IPS DF 4.7 (cell line): ENCODE measurements around the gene SLC2A9.
"Not testable (repeated sequence)": the region's sequence is repeated elsewhere in the genome, so short reads cannot be mapped to it uniquely, and the experiment has no call there.

ENCODE experiments used
- DNase-seq: peaks from one replicate; pipeline ENCODE4 v3.0.0-alpha.2; 2013; ENCODE audit warnings: low spot score; ENCODE audit errors: extremely low read depth

Gene SLC2A9

DNA sequence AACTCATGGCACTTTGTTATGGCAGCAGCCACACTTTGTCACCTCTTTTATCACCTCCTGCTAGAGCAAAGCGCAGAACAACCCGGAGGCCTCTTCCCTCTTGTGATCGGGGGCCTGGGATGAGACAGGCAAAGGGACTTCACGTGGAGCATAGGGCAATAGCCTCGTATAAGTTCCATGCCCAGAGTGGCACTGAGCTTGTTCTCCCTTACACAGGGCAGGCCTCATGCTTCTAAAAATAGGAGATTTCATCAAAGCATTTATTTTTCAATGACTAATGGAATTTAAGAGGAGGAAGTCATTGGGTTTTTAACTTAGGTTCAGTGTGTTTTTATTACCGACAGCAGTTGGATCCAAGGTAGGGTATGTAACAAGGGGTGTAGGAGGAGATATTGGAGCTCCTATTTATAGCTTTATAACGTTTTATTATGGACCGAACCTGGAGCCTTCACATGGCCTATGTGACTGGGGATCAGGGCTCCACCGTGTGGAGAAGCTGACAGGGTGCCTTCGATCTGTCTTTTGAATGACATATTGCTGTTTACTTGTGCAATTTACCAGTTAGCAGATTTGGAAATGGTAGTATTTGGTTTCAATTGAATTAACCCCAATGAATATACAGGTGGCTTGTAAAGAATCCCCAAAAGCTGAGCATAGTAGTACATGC, 93.8 kb downstream of the SLC2A9 start:
- DNase-seq = no peak

DNA sequence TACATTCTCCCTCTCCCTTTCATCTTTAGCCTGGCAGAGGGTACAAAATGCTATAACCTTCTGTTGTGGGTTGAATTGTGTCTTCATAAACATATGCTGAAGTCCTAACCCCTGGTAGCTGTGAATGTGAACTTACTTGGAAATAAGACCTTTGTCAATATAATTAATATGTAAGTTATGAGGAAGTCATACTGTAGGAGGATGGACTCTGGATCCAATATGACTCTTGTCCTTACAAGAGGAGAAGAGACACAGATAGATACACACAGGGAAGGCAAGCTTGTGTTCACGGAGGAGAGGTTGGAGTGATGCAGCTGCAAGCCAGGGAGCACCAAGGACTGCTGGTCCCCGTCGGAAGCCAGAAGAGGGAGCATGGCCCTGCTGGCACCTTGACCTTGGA, 94.7 kb downstream of the SLC2A9 start:
- DNase-seq = no peak

DNA sequence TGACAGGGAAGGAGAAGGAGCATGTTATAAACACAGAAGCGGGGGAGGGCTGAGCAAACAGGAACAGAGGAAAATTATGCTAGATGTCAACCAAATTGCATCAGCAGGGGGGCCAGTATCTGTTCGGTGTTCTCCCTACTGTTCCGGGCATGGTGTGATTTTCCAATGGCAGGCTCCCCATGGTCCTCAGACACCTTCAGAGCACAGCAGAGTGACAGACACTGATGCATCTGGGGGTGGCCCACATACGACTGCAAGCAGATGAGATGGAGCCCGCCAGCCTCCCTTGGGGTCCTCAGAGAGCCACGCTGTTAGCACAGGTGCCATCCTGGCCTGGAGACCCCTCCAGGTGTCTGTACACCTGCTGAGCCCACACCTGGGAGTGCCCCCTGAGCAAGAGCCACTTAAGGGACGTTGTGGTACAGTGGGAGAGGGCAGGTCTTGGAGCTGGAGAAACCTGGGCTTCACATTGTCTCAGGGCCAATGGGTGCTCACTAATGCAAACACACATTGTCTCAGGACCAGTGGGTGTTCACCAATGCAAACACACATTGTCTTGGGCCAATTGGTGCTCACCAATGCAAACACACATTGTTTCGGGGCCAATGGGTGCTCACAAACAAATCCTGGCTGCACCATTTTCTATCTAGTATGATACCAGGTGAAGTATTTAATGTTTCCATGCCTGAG, 95.4 kb downstream of the SLC2A9 start:
- no peak for DNase-seq

DNA sequence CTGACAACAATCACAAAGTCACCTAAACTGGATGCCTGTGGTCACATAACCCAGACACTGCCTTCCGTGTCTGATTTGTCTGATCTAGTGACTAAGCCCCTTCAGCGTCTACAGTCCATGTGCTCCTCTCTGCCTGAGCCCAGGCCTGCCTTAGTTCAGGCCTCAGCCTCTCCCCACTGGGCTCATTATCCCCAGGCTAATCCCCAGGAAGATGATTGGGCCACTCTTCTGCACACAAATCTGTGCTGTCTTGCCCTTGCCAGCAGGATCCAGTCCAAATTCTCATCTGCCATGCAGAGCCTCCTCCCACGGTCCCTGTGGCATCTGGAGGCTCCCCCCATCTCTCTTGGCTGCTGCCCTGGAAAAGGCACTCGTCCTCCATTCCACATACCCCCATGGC, 96.5 kb downstream of the SLC2A9 start:
- DNase-seq = no peak

DNA sequence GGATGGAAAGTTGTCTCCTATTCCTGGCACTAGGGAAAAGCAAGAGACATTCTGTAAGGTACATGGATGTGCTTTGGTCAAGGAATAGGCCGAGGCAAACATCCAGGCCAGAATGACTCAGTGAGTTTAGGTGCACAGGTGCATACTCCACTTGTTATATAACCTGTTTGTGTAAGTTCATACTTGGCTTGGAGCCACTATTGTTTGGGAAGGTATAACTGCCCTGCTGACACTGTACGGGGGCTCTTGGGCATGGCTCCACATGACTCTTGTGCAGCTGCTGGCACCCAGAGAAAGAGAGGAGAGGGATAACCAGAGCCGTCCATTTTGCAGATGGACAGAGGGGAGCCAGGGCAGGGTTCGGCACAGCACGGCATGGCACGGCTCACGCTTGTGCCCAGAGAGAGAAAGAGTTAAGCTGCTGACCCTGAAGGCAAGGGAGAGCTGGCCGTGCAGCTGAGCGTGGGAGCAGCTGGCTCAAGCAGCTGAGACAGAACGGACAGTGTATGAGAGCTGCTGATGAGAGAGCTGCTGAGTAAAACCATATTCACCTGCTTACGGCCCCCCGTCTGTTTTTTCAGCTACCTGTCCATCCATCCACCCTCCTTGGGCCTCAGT, 98.0 kb downstream of the SLC2A9 start:
- no peak for DNase-seq

DNA sequence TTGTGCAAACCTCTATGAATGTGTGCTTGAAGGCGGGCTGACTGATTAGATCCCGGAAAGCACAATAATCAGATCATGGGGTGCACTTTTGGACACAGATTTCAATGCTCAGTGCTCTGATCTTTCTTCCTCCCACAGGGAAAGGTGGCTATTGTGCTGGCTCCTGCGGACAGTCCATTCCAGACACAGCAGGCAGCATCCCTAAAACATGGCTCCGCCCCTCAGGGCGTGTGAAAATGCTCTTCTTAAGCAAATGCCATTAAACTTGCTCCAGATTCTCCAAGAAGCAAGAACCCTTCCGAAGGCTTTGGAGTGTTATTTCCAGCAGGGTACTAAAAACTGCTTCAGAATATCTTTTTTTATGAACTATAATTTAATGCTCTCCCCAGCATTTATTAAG, 100.0 kb downstream of the SLC2A9 start:
- no peak for DNase-seq

DNA sequence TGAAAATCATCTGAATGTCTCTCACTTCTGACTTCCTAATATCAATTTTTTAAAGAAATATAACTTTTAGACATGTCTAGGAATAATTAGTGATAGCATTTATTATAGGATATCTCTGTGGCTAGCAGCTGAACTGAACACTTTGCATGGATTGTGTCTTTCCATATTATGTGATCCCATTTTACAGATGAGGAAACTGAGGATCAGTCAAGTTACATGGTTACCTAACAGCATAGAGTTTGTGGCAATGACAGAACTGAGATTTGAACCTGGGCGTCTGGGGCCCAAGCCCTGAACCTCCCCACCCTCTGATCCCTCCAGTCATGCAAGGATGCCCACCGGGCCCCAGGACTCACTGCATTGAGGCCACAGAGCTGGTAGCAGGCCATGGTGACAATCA, 101.3 kb downstream of the SLC2A9 start:
- DNase-seq = no peak

DNA sequence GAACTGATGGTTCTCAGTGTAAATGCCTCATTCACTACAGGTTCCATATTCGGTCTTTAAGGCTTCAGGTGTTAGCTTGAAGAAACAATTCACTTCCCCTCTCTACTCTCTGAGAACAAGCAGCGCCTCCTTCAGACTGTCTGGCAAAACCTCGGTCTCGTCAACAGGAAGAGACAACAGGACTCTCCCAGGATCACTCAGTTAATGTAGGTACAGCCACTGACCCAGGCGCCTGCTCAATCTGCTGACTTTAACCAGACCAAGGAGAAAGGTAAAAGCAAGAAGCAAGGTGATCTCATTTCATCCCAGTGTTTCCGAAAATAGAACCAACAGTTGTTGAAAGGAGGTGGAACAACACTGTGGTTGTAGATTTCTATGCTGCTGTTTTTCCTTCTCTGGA, 102.2 kb downstream of the SLC2A9 start:
- no peak for DNase-seq

DNA sequence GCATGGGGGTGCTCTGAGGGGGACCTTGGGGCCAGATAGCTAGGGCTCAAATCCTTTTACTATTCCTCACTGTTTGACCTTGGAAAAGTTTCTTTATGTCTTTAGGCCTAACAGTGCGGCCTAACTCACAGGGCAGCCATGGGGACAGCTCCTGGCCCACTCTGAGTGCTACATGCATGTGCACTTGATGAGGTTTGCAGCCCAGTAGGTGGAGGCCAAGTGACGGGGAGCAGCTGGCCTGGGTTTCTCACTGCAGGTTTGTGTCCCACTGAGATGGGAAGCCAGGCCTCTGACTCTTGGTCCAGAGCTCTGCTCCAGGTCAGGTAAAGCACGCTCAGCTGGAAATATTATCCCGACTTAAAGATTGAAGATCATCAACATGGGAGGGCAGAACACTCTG, 102.8 kb downstream of the SLC2A9 start:
- DNase-seq = no peak

DNA sequence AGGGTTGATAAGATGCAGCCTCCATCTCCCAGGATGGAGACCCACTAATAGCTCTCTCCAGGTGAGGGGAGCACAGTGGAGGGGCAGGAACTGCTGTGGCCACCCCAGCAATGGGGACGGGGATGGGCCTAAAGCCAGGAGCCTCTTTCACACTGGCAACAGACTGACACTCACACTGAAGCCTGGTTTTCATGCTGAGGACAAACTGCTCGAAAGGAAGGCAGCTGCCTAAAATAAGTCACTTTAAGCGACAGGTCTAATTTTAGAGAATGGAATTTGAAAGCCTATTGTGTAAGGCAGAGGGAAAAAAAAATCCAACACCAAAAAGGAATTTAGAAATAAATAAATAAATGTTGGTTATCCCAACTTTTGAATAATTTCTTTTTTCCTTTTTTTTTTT, 104.4 kb downstream of the SLC2A9 start:
- no peak for DNase-seq

DNA sequence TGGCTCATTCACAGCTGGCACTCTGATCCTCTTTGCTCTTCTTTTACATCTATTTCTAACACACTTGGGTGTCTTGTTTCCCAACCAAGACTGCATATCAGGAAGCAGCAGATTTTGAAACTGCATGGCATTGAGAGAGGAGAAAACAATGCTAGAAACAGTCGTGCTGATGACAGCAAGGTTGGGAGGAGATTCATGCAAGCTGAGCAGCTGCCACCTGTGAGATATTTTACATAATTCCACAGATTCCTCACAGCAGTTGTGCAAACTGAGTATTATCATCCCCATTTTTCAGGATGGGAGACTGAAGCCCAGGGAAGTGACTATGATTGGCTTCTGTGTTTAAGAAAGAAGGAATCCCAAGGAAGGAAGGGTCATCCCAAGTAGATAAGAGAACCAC, 105.0 kb downstream of the SLC2A9 start:
- no peak for DNase-seq

DNA sequence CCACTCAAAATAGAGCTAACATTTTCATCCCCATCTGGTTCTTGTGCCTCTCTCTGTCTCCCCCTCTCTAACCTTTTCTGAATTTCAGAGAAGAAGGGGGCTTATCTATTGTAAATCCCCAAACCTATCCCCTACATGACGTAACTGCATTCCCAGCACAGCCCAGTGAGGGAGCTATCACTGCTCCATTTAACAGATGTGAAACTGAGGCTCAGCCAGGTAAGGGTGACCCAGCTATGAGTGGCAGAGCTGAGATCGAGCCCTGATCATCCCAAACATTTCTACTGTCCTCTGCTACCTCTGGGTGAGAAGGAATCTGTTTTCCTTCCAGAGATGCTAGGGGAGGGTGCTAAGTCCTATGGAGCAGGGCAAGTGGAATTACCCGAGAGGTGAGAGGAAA, 107.5 kb downstream of the SLC2A9 start:
- DNase-seq = no peak

DNA sequence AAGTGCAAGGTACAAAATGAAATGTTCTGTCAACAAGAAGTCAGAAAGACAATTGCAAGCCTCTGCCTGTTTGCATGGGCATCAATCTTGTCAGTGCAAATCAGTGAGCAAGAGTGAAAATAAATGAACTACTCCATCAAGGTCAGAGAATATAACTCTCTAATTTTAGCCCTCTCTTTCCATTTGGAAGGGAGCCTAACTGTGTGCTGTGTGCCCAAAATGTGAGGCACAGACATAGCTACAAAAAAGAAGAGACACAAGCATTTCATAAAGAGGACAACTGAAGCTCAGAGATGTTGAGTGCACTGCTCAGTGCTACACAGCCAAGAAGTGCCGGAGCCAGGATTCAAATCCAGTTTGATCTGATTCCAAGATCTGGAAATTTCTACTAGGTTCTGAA, 114.3 kb downstream of the SLC2A9 start:
- no peak for DNase-seq

DNA sequence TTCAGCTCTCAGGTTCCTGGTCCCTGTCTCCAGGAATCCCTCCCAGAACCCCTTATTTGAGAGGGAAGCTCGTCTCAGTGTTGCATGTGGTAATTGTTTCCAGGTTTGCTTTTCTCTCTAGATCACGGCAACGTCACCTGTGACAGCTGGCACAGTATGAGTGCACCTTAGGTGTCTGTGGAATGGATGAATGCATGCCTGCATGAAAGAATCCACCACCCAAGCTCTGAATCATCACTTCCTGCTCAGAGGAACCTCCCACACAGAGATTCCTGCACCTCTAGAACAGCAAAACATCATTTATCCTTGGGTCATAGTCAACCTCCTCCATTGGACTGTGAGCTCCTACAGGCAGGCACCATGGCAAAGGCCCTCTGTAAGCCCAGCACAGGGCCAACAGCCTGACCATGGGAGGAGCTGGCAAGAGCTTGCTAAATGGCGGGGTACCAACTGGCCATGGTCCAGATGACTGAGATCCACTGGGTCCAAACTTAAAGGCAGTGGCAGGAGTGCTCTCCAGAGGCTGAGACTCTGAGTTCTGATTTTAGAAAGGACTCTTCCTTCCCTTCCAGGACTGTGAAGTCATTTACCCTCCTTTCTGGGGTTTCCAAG, 116.2 kb downstream of the SLC2A9 start:
- DNase-seq = no peak

DNA sequence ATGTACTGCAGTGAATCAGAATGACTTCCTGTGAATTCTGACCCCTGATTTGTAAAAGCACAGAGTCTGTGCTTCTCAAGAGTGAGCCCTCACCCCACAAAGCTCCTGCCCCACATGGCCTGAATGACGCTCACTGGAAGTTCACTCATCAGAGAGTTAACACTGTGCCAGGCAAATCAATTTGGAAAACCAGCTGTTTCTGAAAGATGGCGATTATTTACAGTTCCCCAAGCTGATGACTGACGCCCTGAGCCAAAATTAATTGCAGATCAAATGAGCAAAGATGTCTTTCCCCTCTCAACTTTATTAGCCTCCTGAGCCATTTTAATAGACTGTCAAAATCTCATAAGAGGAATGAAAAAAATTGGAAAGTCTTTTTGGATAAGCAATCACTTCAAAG, 118.0 kb downstream of the SLC2A9 start:
- no peak for DNase-seq

DNA sequence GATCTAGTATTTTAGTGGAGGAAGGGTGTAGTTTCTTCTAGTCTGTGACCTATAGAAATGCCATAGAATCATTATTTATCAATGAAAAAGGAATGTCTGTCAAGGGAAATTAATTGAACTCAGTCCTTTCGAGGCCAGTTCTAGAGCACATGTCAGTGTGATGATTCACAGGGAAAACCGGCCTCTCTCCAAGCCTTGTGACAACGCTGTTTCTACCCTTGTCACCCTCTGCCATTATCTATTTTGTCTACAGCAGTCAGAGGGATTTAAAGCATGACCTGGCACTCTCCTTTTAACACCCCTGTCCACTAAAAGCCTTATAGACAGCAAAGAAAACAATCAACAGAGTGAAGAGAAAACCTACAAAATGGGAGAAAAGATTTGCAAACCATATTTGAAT, 120.0 kb downstream of the SLC2A9 start:
- no peak for DNase-seq

DNA sequence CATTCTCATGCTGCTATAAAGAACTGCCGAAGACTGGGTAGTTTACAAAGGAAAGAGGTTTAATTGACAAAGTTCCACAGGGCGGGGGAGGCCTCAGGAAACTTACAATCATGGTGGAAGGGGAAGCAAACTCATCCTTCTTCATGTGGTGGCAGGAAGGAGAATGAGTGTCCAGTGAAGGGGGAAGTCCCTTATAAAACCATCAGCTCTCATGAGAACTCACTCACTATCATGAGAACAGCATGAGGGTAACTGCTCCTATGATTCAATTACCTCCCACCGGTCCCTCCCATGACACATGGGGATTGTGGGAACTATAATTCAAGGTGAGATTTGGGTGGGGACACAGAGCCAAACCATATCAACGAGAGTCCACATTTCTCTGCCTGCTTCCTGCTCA, 120.7 kb downstream of the SLC2A9 start:
- not testable (repeated sequence) for DNase-seq

DNA sequence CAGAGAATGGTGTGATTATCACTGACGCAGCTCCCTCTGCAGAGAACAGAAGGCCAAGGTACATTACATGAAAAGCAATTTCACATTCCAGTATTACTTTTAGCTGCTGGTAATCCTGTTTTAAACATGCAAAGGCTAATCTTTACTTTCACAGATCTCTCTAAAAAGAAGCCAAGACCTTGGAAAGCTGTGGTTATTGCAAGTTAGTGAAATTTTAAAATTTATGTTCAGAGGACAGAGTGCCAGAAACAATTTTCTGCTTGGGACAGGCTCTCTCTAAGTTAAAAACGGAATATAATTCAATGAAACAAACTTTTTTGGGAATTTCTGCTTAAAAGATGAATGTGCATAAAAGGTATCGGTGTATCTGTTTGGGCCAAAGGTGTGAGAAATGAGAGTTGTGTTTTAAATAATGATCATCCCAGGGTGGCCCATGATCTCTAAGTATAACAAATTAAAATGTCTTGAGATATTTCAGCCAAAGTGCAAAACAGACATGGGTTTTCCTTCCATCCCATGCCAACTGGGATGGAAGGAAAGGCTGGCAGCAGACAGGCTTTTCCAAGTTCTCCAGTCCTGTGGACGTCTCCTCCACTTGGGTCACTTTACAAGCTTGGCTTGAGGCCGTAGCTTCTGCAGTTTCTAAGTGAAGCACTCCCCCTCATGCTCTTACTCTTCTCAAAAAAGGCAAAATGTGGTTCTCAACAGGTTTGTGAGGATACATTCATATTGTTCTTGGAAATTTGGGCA, 121.8 kb downstream of the SLC2A9 start:
- no peak for DNase-seq

DNA sequence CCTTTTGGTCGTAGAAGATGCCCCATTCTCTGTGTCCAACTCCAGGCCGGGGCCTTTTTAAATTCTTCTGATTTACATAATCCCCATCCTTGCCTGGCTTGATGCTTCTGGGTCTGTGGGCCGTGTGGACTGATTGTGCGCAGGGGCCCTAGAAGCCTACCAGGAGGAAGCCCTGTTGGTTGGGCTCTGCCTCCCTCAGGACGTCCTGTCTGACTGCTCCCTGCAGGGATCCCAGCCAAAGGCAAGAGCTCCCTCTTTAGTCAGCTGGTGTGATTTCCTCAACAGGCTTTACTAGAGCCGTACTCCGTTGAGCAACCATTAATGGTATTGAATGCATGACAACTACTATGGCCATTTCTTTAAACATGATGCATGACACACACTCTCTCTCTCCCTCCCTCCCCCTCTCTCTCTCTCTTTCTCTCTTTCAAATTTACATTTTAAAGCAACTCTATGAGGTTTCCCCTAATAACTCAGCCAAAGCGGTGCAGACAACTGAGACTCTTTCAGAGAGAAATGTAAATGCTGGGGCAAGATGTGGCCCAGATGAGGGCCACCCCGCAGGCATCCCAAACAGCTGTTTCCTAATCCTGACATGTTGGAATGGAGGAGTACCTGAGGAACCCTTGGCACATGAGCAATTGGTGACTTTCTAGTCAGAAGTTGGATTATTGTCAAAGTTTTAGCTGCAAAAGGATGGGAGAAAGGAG, 122.5 kb downstream of the SLC2A9 start:
- peak; percentile 46 for DNase-seq

DNA sequence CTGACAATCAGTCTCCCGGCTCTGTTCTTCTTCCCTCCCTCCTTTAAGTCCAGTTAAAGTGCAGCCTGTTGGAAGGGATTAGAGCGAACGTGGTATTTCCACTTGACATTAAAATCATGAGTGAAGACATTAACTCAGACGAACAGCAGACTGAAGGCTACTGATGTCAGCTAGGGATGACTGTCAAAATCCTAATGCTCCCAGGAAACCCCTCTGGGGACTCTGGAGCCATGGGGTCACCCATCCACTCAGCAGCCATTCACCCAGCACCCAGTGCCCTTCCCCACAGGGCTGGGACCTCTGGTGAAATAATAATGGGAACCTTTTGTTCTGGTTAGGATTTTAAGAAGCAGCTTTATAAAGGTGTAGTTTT, 126.0 kb downstream of the SLC2A9 start:
- no peak for DNase-seq

DNA sequence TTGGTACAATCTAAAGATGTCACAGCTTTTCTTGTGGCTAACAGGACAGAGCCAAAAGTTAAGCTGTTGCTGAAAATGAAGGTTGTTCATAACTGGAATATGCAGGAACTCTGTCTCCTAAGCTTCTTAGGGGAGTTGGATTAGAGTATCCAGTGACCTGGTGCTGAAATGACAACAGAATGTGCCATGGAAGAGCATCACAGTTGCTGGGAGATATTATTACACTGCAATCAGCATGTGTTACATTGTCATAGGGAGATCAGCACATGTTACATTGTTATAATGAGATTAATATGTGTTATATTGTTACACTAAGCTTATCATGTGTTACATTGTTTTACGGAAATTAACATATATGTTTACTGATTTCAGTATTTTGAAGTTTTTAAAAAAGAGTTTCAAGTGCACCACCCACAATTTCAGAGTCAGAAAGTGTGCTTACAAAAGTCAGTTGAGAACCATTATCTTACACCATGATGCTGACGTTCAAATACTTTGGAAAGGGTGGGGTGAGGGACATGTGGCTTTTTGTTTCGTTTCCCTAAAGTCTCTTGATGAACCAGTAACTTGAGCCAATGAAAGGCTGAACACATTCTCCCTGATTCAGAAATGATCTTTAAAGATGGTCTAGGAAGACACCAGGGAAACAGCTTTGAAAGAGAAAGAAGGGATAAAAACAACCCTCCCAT, 126.5 kb downstream of the SLC2A9 start:
- no peak for DNase-seq
